NCI-H226 (cell line): ENCODE results near the gene DNAI2.
A peak's percentile ranks its signal among the peaks of the same experiment; 100 is the strongest.
"Not testable (repeated sequence)": the region's sequence is repeated elsewhere in the genome, so short reads cannot be mapped to it uniquely, and the experiment has no call there.

Experiments used
- DNase-seq: peaks from one replicate; pipeline ENCODE4 v3.0.0-alpha.2; 2015

DNAI2 gene

GRCh38 chr17:74279617-74280016 is 5.6 kb downstream of the DNAI2 start:
- not testable (repeated sequence) for DNase-seq

- no peak for DNase-seq
Observed at GRCh38 chr17:74280093-74280513, 6.1 kb downstream of the DNAI2 start.

GRCh38 chr17:74281799-74282198 is 7.8 kb downstream of the DNAI2 start:
- DNase-seq = no peak

- DNase-seq = not testable (repeated sequence)
Observed at GRCh38 chr17:74282274-74282586, 8.2 kb downstream of the DNAI2 start.

GRCh38 chr17:74282587-74283370 is 8.7 kb downstream of the DNAI2 start:
- DNase-seq = peak; percentile 85

- DNase-seq = no peak
Observed at GRCh38 chr17:74283371-74283673, 9.3 kb downstream of the DNAI2 start.

- DNase-seq = no peak
Observed at GRCh38 chr17:74287031-74287602, 13.1 kb downstream of the DNAI2 start.

- peak; percentile 38 for DNase-seq
Observed at GRCh38 chr17:74288785-74289184, 14.8 kb downstream of the DNAI2 start.

GRCh38 chr17:74289688-74290087 is 15.7 kb downstream of the DNAI2 start:
- DNase-seq = no peak

- DNase-seq = no peak
Observed at GRCh38 chr17:74290340-74290739, 16.3 kb downstream of the DNAI2 start.

- no peak for DNase-seq
Observed at GRCh38 chr17:74292495-74292894, 18.5 kb downstream of the DNAI2 start.

GRCh38 chr17:74295625-74296547 is 21.9 kb downstream of the DNAI2 start:
- DNase-seq = no peak

- peak; percentile 56 for DNase-seq
Observed at GRCh38 chr17:74296548-74296936, 22.5 kb downstream of the DNAI2 start.

- no peak for DNase-seq
Observed at GRCh38 chr17:74297941-74298340, 23.9 kb downstream of the DNAI2 start.

GRCh38 chr17:74298778-74299177 is 24.7 kb downstream of the DNAI2 start:
- no peak for DNase-seq

- no peak for DNase-seq
Observed at GRCh38 chr17:74299226-74300009, 25.4 kb downstream of the DNAI2 start.

GRCh38 chr17:74303305-74303704 is 29.3 kb downstream of the DNAI2 start:
- DNase-seq = no peak

GRCh38 chr17:74304184-74304583 is 30.1 kb downstream of the DNAI2 start:
- DNase-seq = no peak

- no peak for DNase-seq
Observed at GRCh38 chr17:74305865-74306654, 32.0 kb downstream of the DNAI2 start.

- no peak for DNase-seq
Observed at GRCh38 chr17:74307984-74308773, 34.1 kb downstream of the DNAI2 start.

- no peak for DNase-seq
Observed at GRCh38 chr17:74309902-74310301, 35.9 kb downstream of the DNAI2 start.
